GM12891 (cell line): ENCODE measurements around the gene HOXB5.

ENCODE experiments used
- PAX5 ChIP-seq: IDR thresholded peaks from 2 replicates; pipeline ENCODE4 v1.6.1; 2011; ENCODE audit warnings: low read length, moderate library complexity, mild to moderate bottlenecking; ENCODE audit not compliant: insufficient read depth, severe bottlenecking
- POLR2A ChIP-seq: IDR thresholded peaks from 2 replicates; pipeline ENCODE4 v1.6.1; 2011; ENCODE audit warnings: low read depth, low read length, control low read depth
- POLR2AphosphoS5 ChIP-seq: IDR thresholded peaks from 2 replicates; pipeline ENCODE4 v1.6.1; 2011; ENCODE audit warnings: low read depth, low read length, control low read depth
- POU2F2 ChIP-seq: IDR thresholded peaks from 2 replicates; pipeline ENCODE4 v1.6.1; 2011; ENCODE audit warnings: low read depth, mild to moderate bottlenecking, control low read depth, low read length, moderate library complexity
- SPI1 ChIP-seq: IDR thresholded peaks from 2 replicates; pipeline ENCODE4 v1.6.1; 2011; ENCODE audit warnings: low read depth, low read length, control low read depth
- TAF1 ChIP-seq: IDR thresholded peaks from 2 replicates; pipeline ENCODE4 v1.6.1; 2011; ENCODE audit warnings: low read depth, low read length, control low read depth

- no peak for TF ChIP-seq POLR2A
- TF ChIP-seq POLR2AphosphoS5, result no peak
- TF ChIP-seq TAF1, result no peak
- no peak for TF ChIP-seq SPI1
- no peak for TF ChIP-seq POU2F2
- no peak for TF ChIP-seq PAX5
These were observed 16.2 kb upstream of the HOXB5 start for GRCh38 chr17:48609759-48610281.
